IMR-90 (cell line): Measurements from ENCODE around the gene RUNX2.

ENCODE experiments used
- MAFK ChIP-seq: IDR thresholded peaks from 2 replicates; pipeline ENCODE4 v1.6.1; 2012; ENCODE audit warnings: low read depth, low read length, improper control_type of control experiment
- POLR2A ChIP-seq: IDR thresholded peaks from 2 replicates; pipeline ENCODE4 v1.6.1; 2012; ENCODE audit warnings: mild to moderate bottlenecking, low read depth, low read length
- RAD21 ChIP-seq: IDR thresholded peaks from 2 replicates; pipeline ENCODE4 v1.6.1; 2012; ENCODE audit warnings: low read length, improper control_type of control experiment
- RCOR1 ChIP-seq: IDR thresholded peaks from 2 replicates; pipeline ENCODE4 v1.6.1; 2012; ENCODE audit warnings: mild to moderate bottlenecking, low read length, improper control_type of control experiment; ENCODE audit not compliant: insufficient replicate concordance
- RFX5 ChIP-seq: IDR thresholded peaks from 2 replicates; pipeline ENCODE4 v1.8.0; 2012; ENCODE audit warnings: low read depth, mild to moderate bottlenecking, low read length, moderate library complexity
- TF ChIP-seq, protein P1 (sequence below): conservative IDR thresholded peaks from 2 replicates; pipeline ENCODE4 v1.5.1; 2012; ENCODE audit warnings: mild to moderate bottlenecking, low read depth, low read length, improper control_type of control experiment

DNA sequence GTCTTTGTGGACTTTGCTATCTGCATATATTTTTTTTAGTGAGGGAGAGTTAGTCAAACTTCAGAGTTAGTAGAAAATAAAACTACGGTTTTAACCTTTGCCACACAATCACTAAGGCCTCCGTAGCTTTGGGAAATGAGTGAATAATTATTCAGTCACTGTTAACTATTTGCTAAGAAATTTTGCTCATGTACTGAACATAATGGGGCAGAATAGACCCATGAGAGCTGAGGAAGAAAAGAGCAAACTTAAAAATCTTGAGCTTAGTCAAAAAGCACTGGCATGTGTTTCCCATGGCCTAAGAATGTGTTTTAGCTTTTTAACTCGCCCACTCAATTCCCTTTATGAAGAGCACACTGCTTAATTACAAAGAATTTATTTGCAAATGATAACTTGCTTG is 110.0 kb downstream of the RUNX2 start:
- TF ChIP-seq POLR2A, result no peak
- TF ChIP-seq, protein P1, sequence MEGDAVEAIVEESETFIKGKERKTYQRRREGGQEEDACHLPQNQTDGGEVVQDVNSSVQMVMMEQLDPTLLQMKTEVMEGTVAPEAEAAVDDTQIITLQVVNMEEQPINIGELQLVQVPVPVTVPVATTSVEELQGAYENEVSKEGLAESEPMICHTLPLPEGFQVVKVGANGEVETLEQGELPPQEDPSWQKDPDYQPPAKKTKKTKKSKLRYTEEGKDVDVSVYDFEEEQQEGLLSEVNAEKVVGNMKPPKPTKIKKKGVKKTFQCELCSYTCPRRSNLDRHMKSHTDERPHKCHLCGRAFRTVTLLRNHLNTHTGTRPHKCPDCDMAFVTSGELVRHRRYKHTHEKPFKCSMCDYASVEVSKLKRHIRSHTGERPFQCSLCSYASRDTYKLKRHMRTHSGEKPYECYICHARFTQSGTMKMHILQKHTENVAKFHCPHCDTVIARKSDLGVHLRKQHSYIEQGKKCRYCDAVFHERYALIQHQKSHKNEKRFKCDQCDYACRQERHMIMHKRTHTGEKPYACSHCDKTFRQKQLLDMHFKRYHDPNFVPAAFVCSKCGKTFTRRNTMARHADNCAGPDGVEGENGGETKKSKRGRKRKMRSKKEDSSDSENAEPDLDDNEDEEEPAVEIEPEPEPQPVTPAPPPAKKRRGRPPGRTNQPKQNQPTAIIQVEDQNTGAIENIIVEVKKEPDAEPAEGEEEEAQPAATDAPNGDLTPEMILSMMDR, result no peak
- no peak for TF ChIP-seq RAD21
- TF ChIP-seq MAFK, result no peak
- no peak for TF ChIP-seq RCOR1
- TF ChIP-seq RFX5, result no peak
